Lower lobe of right lung (tissue), 2 donors: ENCODE data around the gene CIPC. TPM values are rescaled to one million over a fixed set of nuclear protein-coding genes. Genes with fewer than 3 reads are reported as not detected.

Experiments used
- ATAC-seq, 2 donors: fragments of 200-7000 bp; cut with Tn5 transposase; one replicate each; pipeline ENCODE4 v1.9.1; 2020 to 2022; ENCODE audit warnings: mild to moderate bottlenecking in 2 of 2, moderate library complexity in 2 of 2
- DNase-seq: peaks from one replicate; pipeline ENCODE4 v3.0.0-alpha.2; 2020
- H3K27ac ChIP-seq: fragments of 200-600 bp; one replicate; pipeline ENCODE4 v1.8.0; 2022
- H3K27me3 ChIP-seq: fragments of 200-600 bp; one replicate; pipeline ENCODE4 v1.8.0; 2022; ENCODE audit warnings: low read depth
- H3K36me3 ChIP-seq: fragments of 200-600 bp; one replicate; pipeline ENCODE4 v1.8.0; 2022; ENCODE audit warnings: mild to moderate bottlenecking
- H3K4me1 ChIP-seq: fragments of 200-600 bp; one replicate; pipeline ENCODE4 v1.8.0; 2022
- H3K4me3 ChIP-seq: fragments of 200-600 bp; one replicate; pipeline ENCODE4 v1.8.0; 2022; ENCODE audit warnings: mild to moderate bottlenecking
- H3K9me3 ChIP-seq: fragments of 200-600 bp; one replicate; pipeline ENCODE4 v1.8.0; 2022
- intact Hi-C: fragments of 100-400 bp; cut with DNase I; formaldehyde crosslinking; loops from one replicate; pipeline ENCODE4 v1.11.0; 2022
- total RNA-seq: library from RNA; stranded (reverse); fragmentation: NEBNext Ultra II Directional; extraction: Animal tissue kit (Norgen Biotek cat#: 25700); gene quantifications from one replicate; pipeline ENCODE4 v1.2.1, GENCODE V29; 2021
- TF ChIP-seq, protein P1 (sequence below): fragments of 200-600 bp; IDR thresholded peaks from one replicate; pipeline ENCODE4 v1.8.0; 2022; ENCODE audit warnings: antibody characterized with exemption, mild to moderate bottlenecking
- donor health status: DM: no; HTN: yes; CAD: no; lungs with severe emphysema.

CIPC gene
- total RNA-seq, 1 donor from 2014 or later = 28.4 TPM

DNA sequence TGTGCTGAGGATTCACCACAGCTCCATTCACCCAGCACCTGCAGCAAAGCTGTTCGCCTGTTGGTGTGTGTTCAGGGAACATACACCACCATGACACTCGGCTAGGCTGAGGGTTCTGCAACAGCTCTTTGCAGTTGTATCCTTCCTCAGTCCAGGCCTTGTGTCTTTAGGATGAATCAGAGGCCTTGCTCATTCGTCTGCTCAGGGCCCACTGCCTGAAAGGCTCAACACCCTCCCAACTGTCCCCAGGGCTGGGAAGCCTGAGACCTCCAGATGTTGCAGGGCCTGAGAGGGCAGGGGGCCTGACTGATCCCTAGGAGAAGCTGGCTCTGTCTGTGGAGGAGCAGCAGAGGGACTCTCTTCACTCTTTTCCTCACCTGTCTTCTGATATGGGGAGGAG is 32.3 kb downstream of the CIPC start:
- Histone ChIP-seq H3K4me1 (peaks cover 2% of the 10 kb centered on the region), H3K9me3 (no peaks in the 10 kb centered on the region), H3K27me3 (peaks cover 38% of the 10 kb centered on the region), H3K27ac (no peak overlapping the region), H3K36me3 (no peaks in the 10 kb centered on the region), H3K4me3 (no peak overlapping the region)
- intact Hi-C loops = no loop called here
- DNase-seq (no peak), ATAC-seq (no peak)
- TF ChIP-seq, protein P1, sequence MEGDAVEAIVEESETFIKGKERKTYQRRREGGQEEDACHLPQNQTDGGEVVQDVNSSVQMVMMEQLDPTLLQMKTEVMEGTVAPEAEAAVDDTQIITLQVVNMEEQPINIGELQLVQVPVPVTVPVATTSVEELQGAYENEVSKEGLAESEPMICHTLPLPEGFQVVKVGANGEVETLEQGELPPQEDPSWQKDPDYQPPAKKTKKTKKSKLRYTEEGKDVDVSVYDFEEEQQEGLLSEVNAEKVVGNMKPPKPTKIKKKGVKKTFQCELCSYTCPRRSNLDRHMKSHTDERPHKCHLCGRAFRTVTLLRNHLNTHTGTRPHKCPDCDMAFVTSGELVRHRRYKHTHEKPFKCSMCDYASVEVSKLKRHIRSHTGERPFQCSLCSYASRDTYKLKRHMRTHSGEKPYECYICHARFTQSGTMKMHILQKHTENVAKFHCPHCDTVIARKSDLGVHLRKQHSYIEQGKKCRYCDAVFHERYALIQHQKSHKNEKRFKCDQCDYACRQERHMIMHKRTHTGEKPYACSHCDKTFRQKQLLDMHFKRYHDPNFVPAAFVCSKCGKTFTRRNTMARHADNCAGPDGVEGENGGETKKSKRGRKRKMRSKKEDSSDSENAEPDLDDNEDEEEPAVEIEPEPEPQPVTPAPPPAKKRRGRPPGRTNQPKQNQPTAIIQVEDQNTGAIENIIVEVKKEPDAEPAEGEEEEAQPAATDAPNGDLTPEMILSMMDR = no peak

DNA sequence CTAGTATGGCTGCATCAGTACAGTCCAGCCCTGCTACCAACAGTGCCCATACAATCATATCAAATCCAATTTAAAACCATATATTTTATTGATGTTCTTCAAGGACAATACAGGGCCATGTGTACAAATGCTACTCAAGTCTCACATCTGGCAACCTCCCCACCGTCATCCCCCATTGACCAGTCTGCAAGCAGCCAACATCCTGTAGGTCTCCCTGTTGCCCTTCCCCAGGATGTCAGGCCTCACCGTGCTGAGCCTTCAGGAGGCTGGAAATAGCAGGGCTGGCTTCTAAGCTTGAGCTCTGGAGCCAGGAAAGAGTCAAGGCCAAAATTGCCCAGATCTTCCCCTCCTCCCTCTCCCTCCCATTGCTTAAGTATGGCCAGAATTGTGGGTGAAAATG is 33.1 kb downstream of the CIPC start:
- no peaks in the 10 kb centered on the region for H3K4me1 ChIP-seq
- no peak overlapping the region for H3K27ac ChIP-seq
- DNase-seq (no peak), ATAC-seq (no peak)
- intact Hi-C loops = no loop called here
- H3K9me3 ChIP-seq = no peaks in the 10 kb centered on the region
- no peak overlapping the region for H3K4me3 ChIP-seq
- TF ChIP-seq, protein P1 = no peak
- H3K36me3 ChIP-seq = no peaks in the 10 kb centered on the region
- H3K27me3 ChIP-seq = peaks cover 30% of the 10 kb centered on the region

DNA sequence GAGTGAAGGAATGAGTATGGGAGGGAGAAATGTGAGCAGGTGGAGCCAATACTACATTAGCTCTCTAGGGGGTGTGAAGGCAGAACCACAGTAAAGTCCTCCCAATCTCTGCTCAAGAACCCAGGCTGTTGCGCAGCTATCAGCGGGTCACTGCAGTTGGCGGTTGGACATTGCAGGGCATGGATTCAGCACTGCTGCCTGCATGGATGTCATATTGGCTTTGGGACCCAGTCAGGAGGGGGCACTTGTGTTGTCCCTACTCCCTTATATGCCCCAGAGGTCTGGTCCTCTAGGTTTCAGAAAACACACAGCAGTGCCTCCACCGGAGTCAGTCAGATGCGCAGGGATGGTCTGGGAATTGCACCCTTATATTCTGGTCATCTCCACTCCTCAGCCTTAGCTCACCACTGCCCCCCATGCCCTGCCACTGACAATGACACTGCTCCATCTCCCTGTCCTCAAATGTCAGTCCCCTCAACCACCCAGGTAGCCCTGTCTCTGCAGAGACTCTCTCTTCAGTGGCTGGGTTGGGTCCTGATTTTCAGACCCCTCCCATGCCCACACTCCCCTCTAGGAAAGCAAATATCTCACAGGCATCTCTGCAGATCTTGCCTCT is 33.9 kb downstream of the CIPC start:
- H3K4me1 ChIP-seq = no peaks in the 10 kb centered on the region
- no peak for DNase-seq
- no peaks in the 10 kb centered on the region for H3K9me3 ChIP-seq
- TF ChIP-seq, protein P1 = no peak
- peaks cover 37% of the 10 kb centered on the region for H3K27me3 ChIP-seq
- no peaks in the 10 kb centered on the region for H3K36me3 ChIP-seq
- intact Hi-C loops = no loop called here
- H3K27ac ChIP-seq = no peak overlapping the region
- no peak overlapping the region for H3K4me3 ChIP-seq
- ATAC-seq = no peak

DNA sequence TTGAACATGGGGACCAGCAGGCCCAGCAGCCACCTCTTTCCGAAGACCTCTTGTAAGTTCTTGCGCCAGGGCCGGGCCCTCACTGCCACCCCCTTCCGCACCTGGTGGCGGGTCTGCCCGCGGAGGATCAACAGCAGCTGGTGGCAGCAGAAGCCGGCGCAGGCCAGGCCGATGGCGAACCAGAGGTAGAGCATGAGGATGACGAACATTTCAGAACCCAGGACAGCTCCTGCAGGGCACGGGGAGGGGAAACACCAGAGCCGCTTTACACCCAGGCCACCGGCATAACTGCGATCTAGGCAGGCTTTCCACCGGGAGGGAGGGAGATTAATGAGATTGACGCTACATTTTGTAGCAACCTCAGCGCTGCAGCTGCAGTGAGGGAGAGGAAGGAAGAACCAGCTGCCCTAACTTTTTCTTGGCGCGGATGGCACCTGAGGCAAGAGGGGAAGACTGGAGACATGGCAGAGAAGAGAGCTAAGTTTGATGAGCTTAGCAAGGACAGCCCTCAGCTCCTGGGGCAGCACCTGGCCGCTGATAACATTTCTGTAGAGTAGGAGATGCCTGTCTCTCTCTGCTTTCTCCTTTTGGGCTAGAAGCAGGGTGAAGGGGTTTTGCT is 35.8 kb downstream of the CIPC start:
- peaks cover 47% of the 10 kb centered on the region for H3K27me3 ChIP-seq
- intact Hi-C loops = no loop called here
- TF ChIP-seq, protein P1 = no peak
- ATAC-seq = peak; percentile 71 to 76
- H3K9me3 ChIP-seq = no peaks in the 10 kb centered on the region
- peak; percentile 53 for DNase-seq
- H3K4me1 ChIP-seq = no peaks in the 10 kb centered on the region
- H3K27ac ChIP-seq = no peak overlapping the region
- H3K36me3 ChIP-seq = no peaks in the 10 kb centered on the region
- H3K4me3 ChIP-seq = no peak overlapping the region

GRCh38 chr14:77139022-77139421 is 41.0 kb downstream of the CIPC start:
- H3K27me3 ChIP-seq = peaks cover 87% of the 10 kb centered on the region
- ATAC-seq = no peak

More at GRCh38 chr14:77139022-77139421, 41.0 kb downstream of the CIPC start:
- no peak overlapping the region for H3K4me3 ChIP-seq
- H3K9me3 ChIP-seq = no peaks in the 10 kb centered on the region
- peaks cover 14% of the 10 kb centered on the region for H3K4me1 ChIP-seq
- TF ChIP-seq, protein P1 = no peak
- H3K36me3 ChIP-seq = no peaks in the 10 kb centered on the region
- no peak overlapping the region for H3K27ac ChIP-seq
- DNase-seq = no peak
- intact Hi-C loops = no loop called here
